GM21619 (cell line): ENCODE measurements around the gene INTS7.

Source experiments
- ATAC-seq: cut with Tn5 transposase; IDR thresholded peaks from one replicate; pipeline ENCODE4 v1.9.1; 2021; ENCODE audit not compliant: unreplicated experiment

The INTS7 gene, protein sequence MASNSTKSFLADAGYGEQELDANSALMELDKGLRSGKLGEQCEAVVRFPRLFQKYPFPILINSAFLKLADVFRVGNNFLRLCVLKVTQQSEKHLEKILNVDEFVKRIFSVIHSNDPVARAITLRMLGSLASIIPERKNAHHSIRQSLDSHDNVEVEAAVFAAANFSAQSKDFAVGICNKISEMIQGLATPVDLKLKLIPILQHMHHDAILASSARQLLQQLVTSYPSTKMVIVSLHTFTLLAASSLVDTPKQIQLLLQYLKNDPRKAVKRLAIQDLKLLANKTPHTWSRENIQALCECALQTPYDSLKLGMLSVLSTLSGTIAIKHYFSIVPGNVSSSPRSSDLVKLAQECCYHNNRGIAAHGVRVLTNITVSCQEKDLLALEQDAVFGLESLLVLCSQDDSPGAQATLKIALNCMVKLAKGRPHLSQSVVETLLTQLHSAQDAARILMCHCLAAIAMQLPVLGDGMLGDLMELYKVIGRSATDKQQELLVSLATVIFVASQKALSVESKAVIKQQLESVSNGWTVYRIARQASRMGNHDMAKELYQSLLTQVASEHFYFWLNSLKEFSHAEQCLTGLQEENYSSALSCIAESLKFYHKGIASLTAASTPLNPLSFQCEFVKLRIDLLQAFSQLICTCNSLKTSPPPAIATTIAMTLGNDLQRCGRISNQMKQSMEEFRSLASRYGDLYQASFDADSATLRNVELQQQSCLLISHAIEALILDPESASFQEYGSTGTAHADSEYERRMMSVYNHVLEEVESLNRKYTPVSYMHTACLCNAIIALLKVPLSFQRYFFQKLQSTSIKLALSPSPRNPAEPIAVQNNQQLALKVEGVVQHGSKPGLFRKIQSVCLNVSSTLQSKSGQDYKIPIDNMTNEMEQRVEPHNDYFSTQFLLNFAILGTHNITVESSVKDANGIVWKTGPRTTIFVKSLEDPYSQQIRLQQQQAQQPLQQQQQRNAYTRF

DNA sequence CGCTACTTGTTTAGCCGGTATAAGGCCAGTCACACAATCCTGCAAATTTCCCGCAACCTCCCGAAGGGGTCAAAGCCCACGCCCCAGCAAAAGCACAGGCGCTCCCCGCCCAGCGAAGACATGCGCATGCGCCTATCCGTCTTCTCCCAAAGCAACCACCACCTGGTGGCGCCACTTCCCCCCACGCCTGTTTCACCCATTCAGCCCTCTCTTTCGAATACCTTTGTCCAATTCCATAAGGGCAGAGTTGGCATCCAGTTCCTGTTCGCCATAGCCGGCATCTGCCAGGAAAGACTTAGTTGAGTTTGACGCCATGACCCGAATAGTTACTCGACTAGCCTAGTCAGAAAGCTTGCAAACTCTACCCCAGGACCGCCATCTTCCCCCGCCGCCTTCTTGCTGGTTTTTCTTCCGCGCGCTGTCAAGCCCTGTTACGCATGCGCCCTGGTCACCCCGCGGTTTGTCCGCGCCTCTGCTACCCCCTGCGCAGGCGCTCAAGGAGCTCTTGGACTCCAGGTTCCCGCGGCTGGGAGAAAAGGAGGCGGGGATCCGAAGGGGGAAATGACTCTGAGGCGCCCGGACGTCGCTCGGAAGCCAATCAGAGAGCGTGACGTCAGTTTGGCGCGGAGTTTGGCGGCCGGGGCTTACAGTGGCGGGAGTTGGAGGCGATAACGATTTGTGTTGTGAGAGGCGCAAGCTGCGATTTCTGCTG lies at the start of gene INTS7, which contains the start of gene DTL:
INTS7 (minus strand) TSS at position 435 of the 712 bp plus-strand sequence; CDS start at position 315, 120 bp downstream.
DTL (plus strand) TSS at position 626 of the 712 bp plus-strand sequence. CDS start 143 bp downstream, outside the sequence.
- ATAC-seq, result peak; percentile 75

DNA sequence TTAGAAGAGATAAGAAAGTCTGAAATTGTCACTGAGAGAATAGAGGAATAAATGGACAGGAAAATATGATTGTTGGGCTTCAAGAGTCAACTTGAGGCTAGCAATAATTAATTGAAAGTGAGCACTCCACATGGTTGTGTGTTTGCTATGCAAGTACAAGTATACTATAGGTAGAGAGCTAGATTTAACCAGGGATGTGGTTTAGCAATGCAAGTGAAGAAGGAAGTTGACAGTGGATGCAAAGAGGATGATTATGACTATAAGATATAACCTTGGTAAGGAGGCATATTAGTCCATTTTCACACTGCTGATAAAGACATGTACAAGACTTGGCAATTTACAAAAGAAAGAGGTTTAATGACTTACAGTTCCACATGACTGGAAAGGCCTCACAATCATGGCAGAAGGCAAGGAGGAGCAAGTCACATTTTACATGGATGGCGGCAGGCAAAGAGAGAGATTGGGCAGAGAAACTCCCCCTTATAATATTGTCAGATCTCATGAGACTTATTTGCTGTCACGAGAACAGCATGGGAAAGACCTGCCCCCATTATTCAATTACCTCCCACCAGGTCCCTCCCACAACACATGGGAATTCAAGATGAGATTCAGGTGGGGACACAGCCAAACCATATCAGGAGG lies 47.5 kb upstream of the INTS7 start:
- no peak for ATAC-seq

DNA sequence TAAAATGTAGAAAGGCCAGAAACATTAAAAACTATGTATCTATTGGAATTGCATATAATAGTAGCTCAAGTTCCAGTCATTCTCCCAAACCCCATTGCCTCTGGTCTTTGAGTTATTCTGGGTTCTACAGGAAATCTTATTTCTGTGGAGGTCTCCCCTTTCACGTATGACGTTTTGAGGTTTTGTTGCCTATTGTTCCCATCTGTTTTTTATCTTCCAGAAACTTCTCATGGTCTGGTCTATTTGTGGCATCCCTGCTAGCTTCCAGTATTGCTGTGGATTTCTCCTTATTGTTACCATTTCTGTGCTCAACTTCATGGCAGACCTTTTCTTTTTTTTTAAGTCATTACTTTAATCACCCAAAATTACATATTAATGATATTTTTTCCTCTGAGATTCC lies 43.5 kb upstream of the INTS7 start:
- ATAC-seq, result no peak

DNA sequence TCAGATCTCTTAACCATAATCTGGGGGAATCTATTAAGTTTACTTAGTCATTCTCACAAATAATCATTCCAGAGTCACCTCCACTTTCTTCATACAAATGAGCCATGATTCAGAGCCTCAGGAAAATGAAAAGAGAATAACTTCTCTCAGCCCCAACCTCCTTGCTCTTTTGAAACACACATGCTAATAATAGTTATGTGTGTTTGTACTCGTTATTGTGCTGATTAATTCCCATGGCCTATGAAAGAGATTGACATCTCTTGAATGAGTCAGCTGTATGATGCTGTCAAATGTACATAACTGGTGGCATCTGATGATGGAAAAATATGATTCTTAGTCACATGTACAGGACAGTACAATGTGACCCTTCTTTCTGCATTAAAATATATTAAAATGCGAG lies 41.7 kb upstream of the INTS7 start:
- ATAC-seq, result no peak

DNA sequence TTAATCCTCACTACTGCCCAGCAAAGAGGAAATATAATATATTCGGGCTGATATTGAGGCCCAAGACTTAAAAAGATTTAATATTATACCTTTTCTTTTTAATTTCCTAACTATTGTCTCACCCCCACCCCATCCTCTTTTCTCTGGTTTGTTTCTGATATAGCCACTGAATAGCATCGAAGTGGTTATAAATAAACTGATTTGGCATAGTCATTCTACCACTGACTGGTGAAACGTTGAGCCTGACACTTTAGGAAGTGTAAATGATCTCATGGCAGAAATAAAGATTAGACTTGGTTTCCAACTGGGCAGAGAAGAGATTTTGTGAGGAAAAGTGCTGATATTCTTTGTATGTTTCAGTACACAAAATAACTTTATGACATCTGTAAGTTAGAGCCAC lies 39.5 kb upstream of the INTS7 start:
- ATAC-seq, result no peak

DNA sequence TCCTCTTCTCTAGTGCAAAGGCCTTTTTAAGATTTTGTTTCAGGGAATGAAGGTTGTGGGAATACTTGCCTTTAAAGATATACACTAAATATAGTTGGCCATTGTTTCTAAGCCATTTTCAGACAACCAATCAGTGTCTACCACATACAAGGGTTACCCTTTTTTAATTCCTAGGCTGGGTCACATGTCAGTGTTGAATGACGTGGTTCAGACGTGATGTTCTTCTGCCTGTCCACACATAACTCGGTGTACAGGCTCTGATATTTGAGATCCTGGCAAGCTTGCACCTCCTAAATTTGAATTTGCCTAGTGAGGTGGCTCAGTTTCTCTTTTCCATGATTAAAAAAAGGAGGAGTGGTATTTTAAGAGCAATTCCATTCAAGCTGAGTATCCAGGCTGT lies 39.0 kb upstream of the INTS7 start:
- no peak for ATAC-seq

DNA sequence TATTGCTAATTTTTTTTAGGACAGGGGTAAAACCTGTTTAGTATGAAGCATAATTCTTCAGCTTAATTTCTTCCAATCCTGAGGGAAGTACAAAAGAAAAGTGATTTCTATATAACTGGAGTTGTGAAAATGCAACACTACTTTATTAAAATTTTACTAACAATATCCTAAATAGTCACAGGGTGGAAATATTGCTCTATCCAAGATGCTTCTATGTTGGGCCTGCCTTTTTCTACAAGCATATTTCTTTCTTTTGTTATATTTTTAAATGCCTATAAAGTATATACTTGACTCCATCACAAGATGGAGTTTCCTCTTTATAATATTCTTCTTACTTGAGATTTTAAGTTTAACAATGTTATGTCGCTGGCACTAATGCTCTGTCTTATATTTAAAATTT lies 38.1 kb upstream of the INTS7 start:
- no peak for ATAC-seq

DNA sequence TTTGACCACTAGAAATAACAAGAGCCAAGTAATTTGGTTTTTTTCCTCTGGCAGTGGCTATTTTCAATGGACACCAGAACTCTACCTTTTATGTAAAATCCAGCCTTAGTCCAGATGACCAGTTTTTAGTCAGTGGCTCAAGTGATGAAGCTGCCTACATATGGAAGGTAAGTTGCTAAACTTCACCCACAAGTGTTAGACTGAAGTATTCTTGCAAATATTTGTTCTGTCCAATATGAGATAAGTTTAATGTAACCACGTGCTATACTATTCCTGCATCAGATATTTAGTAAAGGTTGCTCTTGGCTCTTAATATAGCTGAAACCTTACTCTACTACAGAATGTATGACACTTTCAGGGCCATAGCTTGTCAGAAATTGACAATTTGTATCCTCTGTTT lies 36.7 kb upstream of the INTS7 start:
- no peak for ATAC-seq

DNA sequence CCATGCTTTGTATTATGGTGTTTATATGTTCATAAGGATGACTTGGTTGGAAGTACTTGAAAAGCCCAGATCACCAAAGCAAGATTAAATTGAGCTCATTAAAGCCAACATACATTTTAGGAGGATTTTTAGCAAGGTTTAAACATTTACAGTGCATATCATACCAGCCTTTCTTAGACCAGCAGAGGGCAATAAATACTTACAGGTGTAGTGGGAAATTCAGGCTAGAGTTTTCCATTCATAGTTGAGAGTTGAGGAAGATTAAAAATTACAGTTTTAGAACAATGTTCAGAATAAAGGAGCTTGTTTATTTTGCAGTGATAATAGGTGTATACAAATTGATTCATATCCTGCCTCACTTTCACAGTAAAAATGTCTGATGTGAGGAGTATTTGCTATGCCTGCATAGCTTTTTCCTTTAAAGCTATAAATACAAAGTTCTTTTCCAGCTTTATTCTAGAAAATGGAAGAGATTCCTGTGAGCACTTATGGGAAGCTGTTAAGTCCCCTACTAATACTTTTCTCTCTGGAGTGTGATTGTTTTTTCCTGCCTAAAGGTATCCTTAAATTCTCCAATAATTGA lies 35.5 kb upstream of the INTS7 start:
- no peak for ATAC-seq

DNA sequence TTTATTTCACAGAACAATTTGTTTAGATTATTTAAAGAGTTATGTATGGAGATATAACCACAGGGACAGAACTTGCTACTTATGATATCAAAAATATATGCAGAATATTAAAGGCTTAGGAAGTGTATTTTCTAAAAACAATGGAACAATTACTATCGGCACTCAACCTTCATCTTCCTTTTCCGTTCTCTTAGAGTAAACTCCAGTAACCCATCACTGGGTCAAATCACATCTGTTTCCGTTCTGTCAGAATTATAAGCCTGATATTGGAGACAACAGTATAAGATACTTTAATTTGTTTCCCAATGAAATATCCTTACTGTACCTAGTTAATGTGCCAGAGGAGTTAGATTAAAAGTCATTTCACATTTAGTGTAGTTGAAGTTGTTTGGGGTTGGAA lies 32.4 kb upstream of the INTS7 start:
- no peak for ATAC-seq

DNA sequence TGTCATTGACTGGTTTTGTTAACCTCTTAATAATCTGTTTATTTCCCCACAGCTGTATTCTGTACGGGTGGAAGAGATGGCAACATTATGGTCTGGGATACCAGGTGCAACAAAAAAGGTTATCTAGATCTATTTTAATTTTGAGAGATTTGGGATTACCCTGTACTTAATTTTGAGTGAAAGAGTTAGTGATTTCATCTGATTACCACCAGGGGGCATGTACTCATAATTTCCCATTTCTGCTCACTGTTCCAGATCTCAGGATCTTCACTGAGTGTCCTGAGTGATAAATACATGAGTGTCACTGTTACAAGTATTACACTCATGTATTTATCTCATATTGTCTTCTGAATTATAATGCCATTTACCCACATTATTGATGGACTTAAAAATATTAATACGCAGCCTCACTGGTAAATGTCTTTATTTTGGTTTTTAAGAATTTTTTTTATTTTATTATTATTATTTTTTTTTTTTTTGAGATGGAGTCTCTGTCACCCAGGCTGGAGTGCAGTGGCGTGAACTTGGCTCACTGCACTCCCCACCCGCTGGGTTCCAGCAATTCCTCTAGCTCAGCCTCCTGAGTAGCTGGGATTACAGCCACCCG lies 27.6 kb upstream of the INTS7 start:
- ATAC-seq, result no peak

DNA sequence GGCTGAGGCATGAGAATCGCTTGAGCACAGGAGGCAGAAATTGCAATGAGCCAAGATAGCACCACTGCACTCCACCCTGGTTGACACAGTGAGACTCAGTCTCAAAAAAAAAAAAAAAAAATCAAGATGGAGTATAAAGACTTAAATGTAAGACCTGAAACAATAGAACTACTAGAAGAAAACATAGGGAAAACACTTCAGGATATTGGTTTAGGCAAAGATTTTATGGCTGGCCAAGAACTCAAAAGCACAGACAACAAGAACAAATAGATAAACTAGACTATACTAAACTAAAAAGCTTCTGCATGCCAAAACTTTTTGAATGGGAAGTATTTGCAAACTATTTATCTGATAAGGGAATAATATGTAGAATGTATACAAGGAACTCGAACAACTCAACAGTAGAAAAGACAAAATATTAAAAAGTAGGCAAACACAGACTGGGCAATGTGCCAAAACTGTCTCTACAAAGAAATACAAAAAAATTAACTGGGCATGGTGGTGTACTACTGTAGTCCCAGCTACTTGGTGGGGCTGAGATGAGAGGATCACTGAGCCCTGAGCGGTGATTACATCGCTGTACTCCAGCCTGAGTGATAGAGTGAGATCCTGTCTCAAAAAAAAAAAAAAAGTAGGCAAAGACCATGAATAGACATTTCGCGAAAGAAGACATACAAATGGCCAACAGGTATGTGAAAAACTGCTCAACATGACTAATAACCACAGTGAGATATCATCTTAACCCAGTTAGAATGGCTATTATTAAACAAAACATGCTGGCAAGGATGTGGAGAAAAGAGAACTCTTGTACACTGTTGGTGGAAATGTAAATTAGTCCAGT lies 25.5 kb upstream of the INTS7 start:
- no peak for ATAC-seq

DNA sequence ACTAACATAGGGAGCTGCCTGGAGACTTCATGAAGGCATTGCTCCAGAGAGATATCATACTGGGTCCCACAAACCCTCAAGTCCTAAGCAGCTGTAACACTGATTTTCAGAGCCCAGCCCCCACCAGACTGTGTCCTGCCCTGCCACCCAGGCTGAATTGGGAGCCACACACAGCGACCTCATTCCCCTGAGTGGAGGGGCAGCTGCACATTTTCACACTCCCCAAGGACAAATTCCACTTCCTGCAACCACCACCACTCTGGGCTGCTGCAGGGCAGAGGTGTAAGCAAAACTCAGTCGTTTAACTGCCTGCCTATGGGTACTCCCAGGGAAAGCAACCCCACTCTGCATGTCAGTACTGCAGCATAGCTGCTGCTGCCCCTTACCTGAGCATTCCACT lies 20.0 kb upstream of the INTS7 start:
- ATAC-seq, result no peak

DNA sequence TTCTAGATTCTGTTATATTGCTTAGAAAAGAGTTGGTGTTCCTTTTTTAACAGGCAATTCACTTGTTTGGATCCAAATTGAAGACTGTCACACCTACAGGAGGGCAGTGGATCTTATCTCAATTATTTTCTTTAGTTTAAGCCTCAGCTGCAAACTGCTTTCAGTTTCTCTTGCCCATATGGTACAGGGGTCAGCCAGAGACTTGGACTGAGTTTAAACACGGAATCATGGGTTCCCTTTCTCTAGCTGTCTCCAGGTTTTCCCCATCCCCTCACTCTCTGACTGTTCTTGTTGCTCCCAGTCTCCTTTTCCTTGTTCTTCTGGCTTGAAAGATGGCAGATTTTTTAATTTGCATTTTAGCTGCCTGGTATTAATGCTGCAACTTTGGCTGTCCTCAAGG lies 18.6 kb upstream of the INTS7 start:
- ATAC-seq, result no peak

DNA sequence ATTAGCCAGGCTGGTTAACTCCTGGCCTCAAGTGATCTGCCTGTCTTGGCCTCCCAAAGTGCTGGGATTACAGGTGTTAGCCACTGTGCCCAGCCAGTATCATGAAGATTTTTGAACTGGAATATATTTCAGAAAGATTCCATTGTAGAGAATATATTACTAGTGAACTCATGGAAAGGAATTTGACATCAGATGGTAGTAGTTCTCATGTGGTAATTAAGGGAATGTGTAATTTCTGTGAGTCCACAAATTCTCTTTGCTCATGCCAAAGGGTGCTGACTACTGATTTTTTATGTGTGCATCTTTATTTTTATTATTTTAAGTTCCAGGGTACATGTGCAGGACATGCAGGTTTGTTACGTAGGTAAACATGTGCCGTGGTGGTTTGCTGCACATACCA lies 10.6 kb upstream of the INTS7 start:
- ATAC-seq, result no peak

DNA sequence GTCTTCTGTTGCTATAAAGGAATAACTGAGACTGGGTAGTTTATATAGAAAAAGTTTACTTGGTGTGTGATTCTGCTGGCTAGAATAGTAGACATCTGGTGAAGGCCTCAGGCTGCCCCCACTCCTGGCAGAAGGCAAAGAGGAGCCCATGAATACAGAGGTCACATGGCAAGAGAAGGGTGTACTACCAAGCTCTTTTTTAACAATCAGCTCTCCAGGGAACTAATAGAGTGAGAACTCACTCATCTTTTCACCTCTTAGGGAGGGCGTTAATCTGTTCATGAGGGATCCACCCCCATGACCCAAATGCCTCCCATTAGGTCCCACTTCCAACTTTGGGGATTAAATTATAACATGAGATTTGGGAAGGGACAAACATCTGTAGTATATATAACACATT lies 9.5 kb upstream of the INTS7 start:
- ATAC-seq, result no peak

DNA sequence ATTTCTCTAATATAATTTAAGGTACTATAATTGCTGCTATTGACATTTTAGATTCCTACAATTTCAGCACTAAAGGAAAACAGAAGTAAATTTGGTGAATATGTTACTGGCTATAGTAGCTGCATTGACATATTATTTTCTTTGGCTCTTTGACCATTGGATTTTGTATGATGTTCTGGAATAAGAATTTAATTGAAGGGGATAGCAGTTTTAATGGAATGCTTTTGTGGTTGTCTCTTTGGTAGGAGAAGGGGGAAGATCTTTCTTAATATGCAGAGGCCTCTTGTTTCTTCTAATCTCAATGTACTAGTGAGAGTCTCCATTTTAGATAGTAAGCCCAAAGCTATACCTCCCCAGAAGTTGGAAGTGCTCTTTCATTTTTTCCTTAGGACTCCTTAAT lies 7.1 kb upstream of the INTS7 start:
- no peak for ATAC-seq

DNA sequence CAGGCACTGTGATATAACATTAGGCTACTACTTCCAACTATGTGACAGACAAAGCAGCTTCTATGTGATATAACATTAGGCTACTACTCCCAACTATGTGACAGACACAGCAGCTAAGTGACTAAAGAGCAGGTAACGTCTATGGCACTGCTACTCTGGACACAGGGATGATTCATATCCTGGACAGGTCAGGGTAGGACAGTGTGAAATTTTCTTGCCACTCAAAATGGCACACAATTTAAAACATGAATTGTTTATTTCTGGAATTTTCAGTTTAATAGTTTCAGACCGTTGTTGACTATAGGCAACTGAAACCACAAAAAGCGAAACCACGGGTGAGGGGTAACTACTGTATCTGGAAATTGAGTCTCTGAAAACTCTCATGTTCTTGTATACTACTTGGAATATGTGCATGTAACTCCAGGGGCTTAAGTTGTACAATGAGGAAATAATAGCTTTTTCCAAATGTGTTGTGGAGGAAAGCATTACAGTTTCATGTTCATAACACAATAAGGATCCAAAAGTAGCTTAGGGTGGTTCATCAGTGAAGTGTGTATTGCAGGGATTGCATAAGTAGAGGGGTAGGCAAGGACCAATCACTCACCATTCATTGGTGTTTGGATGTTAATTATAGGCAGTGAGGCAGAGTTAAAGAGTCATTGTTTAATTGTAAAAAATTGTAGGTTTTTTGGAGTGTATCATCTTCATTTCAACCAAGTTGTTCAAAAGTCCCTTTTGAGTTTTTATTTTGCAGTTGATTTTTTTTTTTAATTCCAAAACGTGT lies 5.5 kb upstream of the INTS7 start:
- no peak for ATAC-seq
